ENCODE results near the gene AK2.

AK2 gene

DNA sequence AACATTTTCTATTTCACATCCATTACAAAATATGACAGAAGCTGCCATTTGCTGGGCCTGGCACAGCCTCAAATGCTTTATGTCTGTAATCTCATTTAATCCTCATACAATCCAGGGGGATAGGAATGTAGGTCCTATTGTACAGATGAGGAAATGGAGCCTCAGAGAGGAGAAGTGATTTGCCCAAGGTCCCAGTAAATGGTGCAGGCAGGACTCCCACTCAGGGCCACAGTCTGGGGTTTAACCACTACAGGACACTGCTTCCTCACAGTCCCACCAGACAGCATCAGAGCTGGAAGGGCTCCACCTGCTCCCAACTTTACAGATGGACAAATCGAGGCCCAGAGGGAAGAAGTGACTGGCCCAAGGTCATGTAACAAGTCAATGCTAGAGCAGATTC lies 51.5 kb downstream of the AK2 start:
- H2BK15ac ChIP-seq (replicated peaks; ENCODE audit: low read depth), result no peak overlapping the region
- no CpG with 5 or more reads among the region's 1 CpG for WGBS (ENCODE audit: extremely low coverage, insufficient coverage, low lambda C conversion rate)

DNA sequence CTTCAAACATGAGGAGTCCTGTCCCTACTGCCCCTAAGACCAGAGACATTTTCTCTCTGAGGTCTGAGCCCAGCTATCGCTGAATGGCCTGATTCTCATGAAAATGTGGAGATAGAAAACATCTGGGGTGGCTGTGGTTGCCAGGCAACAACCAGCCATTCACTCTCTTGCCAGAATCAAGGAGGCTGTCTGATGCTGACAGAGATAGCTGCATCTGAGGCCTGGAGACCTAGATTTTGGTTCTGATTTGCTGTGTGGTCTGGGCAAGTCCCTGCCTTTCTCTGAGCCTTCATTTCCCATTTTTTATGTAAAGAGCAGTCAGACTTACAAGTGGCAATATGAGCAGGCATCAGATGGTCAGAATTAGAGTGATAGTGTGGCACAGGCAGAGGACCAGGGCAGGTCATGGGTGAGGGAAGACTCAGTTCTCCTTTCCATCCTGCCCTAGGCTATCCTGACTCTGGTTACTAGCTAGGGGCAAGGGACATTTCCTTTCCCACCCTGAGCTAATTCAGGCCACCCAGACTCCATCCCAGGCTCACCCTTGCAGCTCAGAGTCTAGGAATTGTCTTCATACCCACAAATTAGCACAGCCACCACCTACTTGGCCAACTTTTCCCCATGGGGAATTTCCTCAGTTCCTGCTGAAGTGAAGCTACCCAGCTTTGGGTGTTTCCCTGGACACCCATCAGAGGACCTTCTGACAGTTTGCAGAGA lies 52.1 kb downstream of the AK2 start:
- WGBS (ENCODE audit: extremely low coverage, insufficient coverage, low lambda C conversion rate), result no CpG with 5 or more reads among the region's 1 CpG
- Histone ChIP-seq H3K4me2 (ENCODE audit: low read length) (no peak overlapping the region), H3K79me1 (ENCODE audit: low read length) (no peaks in the 10 kb centered on the region), H3K4me3 (ENCODE audit: low read length) (no peak overlapping the region), H2AK5ac (ENCODE audit: low read length) (no peak overlapping the region), H3K4ac (ENCODE audit: low read depth, low read length) (no peak overlapping the region), H3K18ac (ENCODE audit: low read length) (no peak overlapping the region), H4K8ac (ENCODE audit: low read depth, low read length) (no peak overlapping the region), H4K5ac (ENCODE audit: low read length) (no peak overlapping the region), H3K56ac (ENCODE audit: low read length) (no peak overlapping the region), H3K9ac (ENCODE audit: low read length) (no peak overlapping the region), H3K79me2 (ENCODE audit: control insufficient read depth, insufficient read depth, low read length) (no peaks in the 10 kb centered on the region), H2BK120ac (ENCODE audit: low read depth, low read length) (no peak overlapping the region), H2BK15ac (replicated peaks; ENCODE audit: low read depth) (no peak overlapping the region), H2BK5ac (ENCODE audit: low read length) (no peak overlapping the region), H3K4me1 (ENCODE audit: control insufficient read depth, low read depth, low read length) (no peaks in the 10 kb centered on the region), H3K27ac (ENCODE audit: low read depth, low read length) (no peak overlapping the region), H3K36me3 (ENCODE audit: control insufficient read depth, insufficient read depth, low read length) (no peaks in the 10 kb centered on the region), H3K27me3 (ENCODE audit: insufficient read depth, low read length, poor library complexity) (no peaks in the 10 kb centered on the region), H3K23ac (ENCODE audit: low read length) (no peak overlapping the region)
- DNase-seq, result peak; percentile 68

More for the DNA sequence above, 51.5 kb downstream of the AK2 start:
- H2BK5ac ChIP-seq (ENCODE audit: low read length), result no peak overlapping the region
- H3K79me1 ChIP-seq (ENCODE audit: low read length), result no peaks in the 10 kb centered on the region
- no peak overlapping the region for H3K4me2 ChIP-seq (ENCODE audit: low read length)
- no peaks in the 10 kb centered on the region for H3K4me1 ChIP-seq (ENCODE audit: control insufficient read depth, low read depth, low read length)
- no peak overlapping the region for H3K56ac ChIP-seq (ENCODE audit: low read length)
- no peak overlapping the region for H3K27ac ChIP-seq (ENCODE audit: low read depth, low read length)
- no peak overlapping the region for H2BK120ac ChIP-seq (ENCODE audit: low read depth, low read length)
- no peaks in the 10 kb centered on the region for H3K79me2 ChIP-seq (ENCODE audit: control insufficient read depth, insufficient read depth, low read length)
- H3K36me3 ChIP-seq (ENCODE audit: control insufficient read depth, insufficient read depth, low read length), result no peaks in the 10 kb centered on the region
- no peak overlapping the region for H3K9ac ChIP-seq (ENCODE audit: low read length)
- H3K18ac ChIP-seq (ENCODE audit: low read length), result no peak overlapping the region
- no peak overlapping the region for H3K4ac ChIP-seq (ENCODE audit: low read depth, low read length)
- H2AK5ac ChIP-seq (ENCODE audit: low read length), result no peak overlapping the region
- H3K4me3 ChIP-seq (ENCODE audit: low read length), result no peak overlapping the region
- no peak overlapping the region for H4K8ac ChIP-seq (ENCODE audit: low read depth, low read length)
- DNase-seq, result no peak
- no peak overlapping the region for H4K5ac ChIP-seq (ENCODE audit: low read length)
- H3K27me3 ChIP-seq (ENCODE audit: insufficient read depth, low read length, poor library complexity), result no peaks in the 10 kb centered on the region
- no peak overlapping the region for H3K23ac ChIP-seq (ENCODE audit: low read length)

- Histone ChIP-seq H3K36me3 (ENCODE audit: control insufficient read depth, insufficient read depth, low read length) (no peaks in the 10 kb centered on the region), H3K79me1 (ENCODE audit: low read length) (no peaks in the 10 kb centered on the region), H4K5ac (ENCODE audit: low read length) (no peak overlapping the region), H3K4me1 (ENCODE audit: control insufficient read depth, low read depth, low read length) (no peaks in the 10 kb centered on the region), H2AK5ac (ENCODE audit: low read length) (no peak overlapping the region), H4K8ac (ENCODE audit: low read depth, low read length) (no peak overlapping the region), H3K56ac (ENCODE audit: low read length) (no peak overlapping the region), H2BK120ac (ENCODE audit: low read depth, low read length) (no peak overlapping the region), H3K79me2 (ENCODE audit: control insufficient read depth, insufficient read depth, low read length) (no peaks in the 10 kb centered on the region), H3K27ac (ENCODE audit: low read depth, low read length) (no peak overlapping the region), H2BK5ac (ENCODE audit: low read length) (no peak overlapping the region), H3K18ac (ENCODE audit: low read length) (no peak overlapping the region), H3K4me2 (ENCODE audit: low read length) (no peak overlapping the region), H2BK15ac (replicated peaks; ENCODE audit: low read depth) (no peak overlapping the region), H3K4me3 (ENCODE audit: low read length) (no peak overlapping the region), H3K27me3 (ENCODE audit: insufficient read depth, low read length, poor library complexity) (no peaks in the 10 kb centered on the region), H3K4ac (ENCODE audit: low read depth, low read length) (no peak overlapping the region), H3K23ac (ENCODE audit: low read length) (no peak overlapping the region), H3K9ac (ENCODE audit: low read length) (no peak overlapping the region)
- DNase-seq, result no peak
- WGBS (ENCODE audit: extremely low coverage, insufficient coverage, low lambda C conversion rate), result no CpG with 5 or more reads among the region's 4 CpGs
Measured at GRCh38 chr1:32984090-32984454, 52.6 kb downstream of the AK2 start.

DNA sequence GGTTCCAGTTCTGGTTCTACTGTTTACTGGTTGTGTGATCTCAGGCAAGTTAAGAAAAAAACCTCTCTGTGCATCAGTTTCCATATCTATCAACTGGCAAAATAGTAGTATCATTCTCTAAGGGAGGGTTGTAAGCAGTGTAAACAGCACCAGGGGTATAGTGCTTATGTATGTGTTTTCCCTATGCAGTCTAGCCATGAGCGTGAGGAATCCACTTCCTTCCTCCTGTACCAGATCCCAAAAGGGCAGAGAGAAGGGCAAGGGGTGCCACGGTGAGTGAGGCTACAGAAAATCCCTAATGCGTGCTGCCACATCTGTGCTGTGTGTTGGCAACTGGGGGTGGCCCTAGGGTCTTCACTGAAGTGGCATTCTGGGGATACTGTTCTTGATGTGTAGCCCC lies 53.7 kb downstream of the AK2 start:
- Histone ChIP-seq H3K4me2 (ENCODE audit: low read length) (no peak overlapping the region), H3K79me2 (ENCODE audit: control insufficient read depth, insufficient read depth, low read length) (no peaks in the 10 kb centered on the region), H3K4ac (ENCODE audit: low read depth, low read length) (no peak overlapping the region), H2BK120ac (ENCODE audit: low read depth, low read length) (no peak overlapping the region), H3K4me1 (ENCODE audit: control insufficient read depth, low read depth, low read length) (no peaks in the 10 kb centered on the region), H3K23ac (ENCODE audit: low read length) (no peak overlapping the region), H3K4me3 (ENCODE audit: low read length) (no peak overlapping the region), H3K27me3 (ENCODE audit: insufficient read depth, low read length, poor library complexity) (no peaks in the 10 kb centered on the region), H4K8ac (ENCODE audit: low read depth, low read length) (no peak overlapping the region), H3K36me3 (ENCODE audit: control insufficient read depth, insufficient read depth, low read length) (no peaks in the 10 kb centered on the region), H2BK5ac (ENCODE audit: low read length) (no peak overlapping the region), H3K56ac (ENCODE audit: low read length) (no peak overlapping the region), H3K9ac (ENCODE audit: low read length) (no peak overlapping the region), H2BK15ac (replicated peaks; ENCODE audit: low read depth) (no peak overlapping the region), H3K79me1 (ENCODE audit: low read length) (no peaks in the 10 kb centered on the region), H2AK5ac (ENCODE audit: low read length) (no peak overlapping the region), H3K18ac (ENCODE audit: low read length) (no peak overlapping the region), H3K27ac (ENCODE audit: low read depth, low read length) (no peak overlapping the region), H4K5ac (ENCODE audit: low read length) (no peak overlapping the region)
- no peak for DNase-seq
- no CpG with 5 or more reads among the region's 3 CpGs for WGBS (ENCODE audit: extremely low coverage, insufficient coverage, low lambda C conversion rate)

DNA sequence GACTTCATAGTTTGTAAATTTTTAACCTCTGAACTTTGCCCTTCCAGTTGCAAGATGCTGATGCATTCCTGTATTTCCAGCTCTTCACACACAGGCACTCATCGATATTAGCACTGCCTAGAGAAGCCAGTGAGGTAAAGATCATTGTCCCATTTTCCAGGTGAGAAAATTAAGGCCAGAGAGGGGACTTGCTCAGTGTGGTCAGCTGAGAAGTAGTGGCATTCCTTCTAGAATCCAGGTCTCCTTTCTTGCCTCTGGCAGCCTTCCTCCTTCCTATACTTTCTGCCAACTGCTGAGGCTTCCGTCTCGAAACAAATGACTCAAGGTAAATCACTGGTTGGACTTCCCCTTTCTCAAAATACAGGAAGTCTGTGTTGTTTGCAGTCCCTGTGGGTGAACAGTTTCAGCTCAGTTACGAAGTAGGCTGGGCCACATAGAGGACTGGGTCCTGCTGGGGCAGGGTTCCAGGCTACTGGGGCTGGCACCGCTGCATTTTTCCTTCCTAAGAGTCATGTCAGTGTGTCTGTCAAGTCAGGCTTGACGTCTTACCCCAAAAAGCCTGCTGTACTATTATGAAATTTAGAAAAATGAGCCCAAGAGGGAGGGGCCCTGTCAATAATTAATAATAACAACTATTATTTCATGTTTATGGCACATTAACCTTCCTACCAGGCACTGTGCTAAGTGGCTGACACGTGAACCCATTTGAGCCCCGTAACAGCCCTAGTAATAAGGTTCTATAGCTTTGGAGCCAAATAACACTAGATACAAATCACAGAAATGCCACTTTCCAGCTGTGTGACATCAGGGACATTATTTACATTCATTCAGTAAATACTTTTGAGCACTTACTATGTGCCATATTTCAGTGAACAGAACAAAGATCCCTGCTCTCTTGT lies 55.4 kb downstream of the AK2 start:
- Histone ChIP-seq H2BK5ac (ENCODE audit: low read length) (no peak overlapping the region), H3K23ac (ENCODE audit: low read length) (no peak overlapping the region), H2AK5ac (ENCODE audit: low read length) (no peak overlapping the region), H3K4me2 (ENCODE audit: low read length) (no peak overlapping the region), H3K18ac (ENCODE audit: low read length) (no peak overlapping the region), H2BK15ac (replicated peaks; ENCODE audit: low read depth) (no peak overlapping the region), H3K4me3 (ENCODE audit: low read length) (no peak overlapping the region), H3K4me1 (ENCODE audit: control insufficient read depth, low read depth, low read length) (no peaks in the 10 kb centered on the region), H3K27me3 (ENCODE audit: insufficient read depth, low read length, poor library complexity) (no peaks in the 10 kb centered on the region), H3K79me2 (ENCODE audit: control insufficient read depth, insufficient read depth, low read length) (no peaks in the 10 kb centered on the region), H4K8ac (ENCODE audit: low read depth, low read length) (no peak overlapping the region), H3K36me3 (ENCODE audit: control insufficient read depth, insufficient read depth, low read length) (no peaks in the 10 kb centered on the region), H2BK120ac (ENCODE audit: low read depth, low read length) (no peak overlapping the region), H3K79me1 (ENCODE audit: low read length) (no peaks in the 10 kb centered on the region), H3K27ac (ENCODE audit: low read depth, low read length) (no peak overlapping the region), H3K4ac (ENCODE audit: low read depth, low read length) (no peak overlapping the region), H3K9ac (ENCODE audit: low read length) (no peak overlapping the region), H4K5ac (ENCODE audit: low read length) (no peak overlapping the region), H3K56ac (ENCODE audit: low read length) (no peak overlapping the region)
- WGBS (ENCODE audit: extremely low coverage, insufficient coverage, low lambda C conversion rate), result no CpG with 5 or more reads among the region's 8 CpGs
- no peak for DNase-seq

Data from mesendoderm (in vitro differentiated cells).